ENCODE results near the gene EIF2S3B.

DNA sequence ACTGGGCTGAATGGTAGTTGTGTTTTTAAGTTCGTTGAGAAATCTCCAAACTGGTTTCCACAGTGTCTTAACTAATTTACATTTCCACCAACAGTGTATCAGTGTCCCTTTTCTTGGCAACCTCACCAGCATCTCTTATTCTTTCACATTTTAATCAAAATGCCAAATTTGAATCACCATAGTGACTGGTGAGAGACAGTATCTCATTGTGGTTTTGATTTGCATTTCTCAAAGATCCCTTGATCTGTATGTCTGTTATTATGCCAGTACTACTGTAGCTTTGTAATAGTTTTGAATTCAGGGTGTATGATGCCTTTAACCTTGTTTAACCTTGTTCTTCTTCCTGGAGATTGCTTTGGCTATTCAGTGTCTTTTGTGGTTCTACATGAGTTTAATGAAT lies 2.2 kb upstream of the EIF2S3B start:
- TF ChIP-seq, protein P1, sequence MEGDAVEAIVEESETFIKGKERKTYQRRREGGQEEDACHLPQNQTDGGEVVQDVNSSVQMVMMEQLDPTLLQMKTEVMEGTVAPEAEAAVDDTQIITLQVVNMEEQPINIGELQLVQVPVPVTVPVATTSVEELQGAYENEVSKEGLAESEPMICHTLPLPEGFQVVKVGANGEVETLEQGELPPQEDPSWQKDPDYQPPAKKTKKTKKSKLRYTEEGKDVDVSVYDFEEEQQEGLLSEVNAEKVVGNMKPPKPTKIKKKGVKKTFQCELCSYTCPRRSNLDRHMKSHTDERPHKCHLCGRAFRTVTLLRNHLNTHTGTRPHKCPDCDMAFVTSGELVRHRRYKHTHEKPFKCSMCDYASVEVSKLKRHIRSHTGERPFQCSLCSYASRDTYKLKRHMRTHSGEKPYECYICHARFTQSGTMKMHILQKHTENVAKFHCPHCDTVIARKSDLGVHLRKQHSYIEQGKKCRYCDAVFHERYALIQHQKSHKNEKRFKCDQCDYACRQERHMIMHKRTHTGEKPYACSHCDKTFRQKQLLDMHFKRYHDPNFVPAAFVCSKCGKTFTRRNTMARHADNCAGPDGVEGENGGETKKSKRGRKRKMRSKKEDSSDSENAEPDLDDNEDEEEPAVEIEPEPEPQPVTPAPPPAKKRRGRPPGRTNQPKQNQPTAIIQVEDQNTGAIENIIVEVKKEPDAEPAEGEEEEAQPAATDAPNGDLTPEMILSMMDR (IDR thresholded peaks at IDR 0.05; ENCODE audit: poor library complexity): no peak
- TF ChIP-seq EZH2phosphoT487 (IDR thresholded peaks at IDR 0.05; ENCODE audit: low read depth, severe bottlenecking, unreplicated experiment) (no peak), EZH2 (IDR thresholded peaks at IDR 0.05; ENCODE audit: borderline replicate concordance) (no peak)

Measured in hepatocyte (in vitro differentiated cells).